GM12878 (cell line): ENCODE data around the gene CETP. TPM values are rescaled to one million over a fixed set of nuclear protein-coding genes. Genes with fewer than 3 reads are reported as not detected.

Experiments
- ATAC-seq: fragments of 200-7000 bp; cut with Tn5 transposase; 3 replicates; pipeline ENCODE4 v1.9.1; 2020; ENCODE audit warnings: mild to moderate bottlenecking, moderate library complexity
- BruUV-seq: library from RNA; stranded (reverse); fragments of 400-500 nt; replicated peaks from 2 replicates; lab custom pipeline; 2021; lab: Mats Ljungman, UMichigan
- CTCF ChIA-PET: fragments of 300-600 bp; sonication (Branson Sonifier 250); formaldehyde crosslinking; extraction: SDS; loops from one replicate; lab custom pipeline; 2021; ENCODE audit warnings: inconsistent platforms; lab: Yijun Ruan, JAX
- POLR2A ChIA-PET: fragments of 350-600 bp; formaldehyde crosslinking; extraction: SDS; loops from one replicate; lab custom pipeline; 2021; ENCODE audit warnings: inconsistent platforms; lab: Charles Lee
- RAD21 ChIA-PET: fragments of 300-600 bp; sonication (Branson Sonifier 250); formaldehyde crosslinking; loops from one replicate; lab custom pipeline; 2023; ENCODE audit warnings: antibody characterized with exemption; ENCODE audit not compliant: unreplicated experiment; lab: Charles Lee
- SMC1A ChIA-PET: fragments of 300-600 bp; sonication (Branson Sonifier 250); formaldehyde crosslinking; loops from one replicate; lab custom pipeline; 2023; ENCODE audit not compliant: unreplicated experiment, uncharacterized antibody; lab: Charles Lee
- DNase-seq: peaks from one replicate; pipeline ENCODE4 v3.0.0-alpha.2; 2011; ENCODE audit warnings: low read depth, low spot score
- FAIRE-seq: peaks from 3 replicates; lab custom pipeline; 2011; peaks lifted over from hg19 to GRCh38; lab: Jason Lieb, UNC
- H2AFZ ChIP-seq: 2 replicates; pipeline ENCODE4 v1.6.0; 2011; ENCODE audit warnings: low read depth, low read length, control low read depth; ENCODE audit not compliant: control insufficient read depth
- H3K27ac ChIP-seq: 2 replicates; pipeline ENCODE4 v1.5.1; 2011; ENCODE audit warnings: control low read depth; ENCODE audit not compliant: control insufficient read depth, insufficient read depth
- H3K27me3 ChIP-seq, 2 experiments: replicated peaks in 1 of 2; 2 replicates each; pipeline versions ENCODE4 v1.6.0 to v1.6.1; 2011; ENCODE audit warnings: low read length in 1 of 2; ENCODE audit not compliant: control insufficient read depth in 2 of 2, insufficient read depth in 2 of 2
- H3K36me3 ChIP-seq, 2 experiments: 2 replicates each; pipeline ENCODE4 v1.5.1; 2011; ENCODE audit warnings: low read length in 1 of 2; ENCODE audit not compliant: control insufficient read depth in 2 of 2, insufficient read depth in 2 of 2
- H3K4me1 ChIP-seq: 2 replicates; pipeline ENCODE4 v1.6.1; 2011; ENCODE audit warnings: mild to moderate bottlenecking, low read length, moderate library complexity, mixed read lengths; ENCODE audit not compliant: control insufficient read depth, insufficient read depth
- H3K4me2 ChIP-seq: 2 replicates; pipeline ENCODE4 v1.6.0; 2011; ENCODE audit warnings: control low read depth; ENCODE audit not compliant: control insufficient read depth, insufficient read depth
- H3K4me3 ChIP-seq: fragments of 200-600 bp; sonication (generic); 2 replicates; pipeline ENCODE4 v1.5.1; 2016
- H3K79me2 ChIP-seq: 2 replicates; pipeline ENCODE4 v1.6.0; 2011; ENCODE audit warnings: low read length; ENCODE audit not compliant: control insufficient read depth, insufficient read depth
- H3K9ac ChIP-seq: 2 replicates; pipeline ENCODE4 v1.8.0; 2011; ENCODE audit warnings: low read length, control low read depth, mixed read lengths; ENCODE audit not compliant: control insufficient read depth, insufficient read depth
- H3K9me3 ChIP-seq: replicated peaks from 3 replicates; pipeline ENCODE4 v1.5.1; 2011; ENCODE audit warnings: mild to moderate bottlenecking, low read length; ENCODE audit not compliant: control insufficient read depth, insufficient read depth
- H4K20me1 ChIP-seq: 2 replicates; pipeline ENCODE4 v1.6.0; 2011; ENCODE audit not compliant: control insufficient read depth, insufficient read depth
- ASH2L ChIP-seq: fragments of 300-600, 200-600 bp; sonication (generic); IDR thresholded peaks from 2 replicates; pipeline ENCODE4 v1.6.1; 2017; ENCODE audit warnings: low read depth, mild to moderate bottlenecking, borderline replicate concordance
- CBX5 ChIP-seq: sonication (generic); IDR thresholded peaks from 2 replicates; pipeline ENCODE4 v1.6.1; 2016; ENCODE audit warnings: low read depth, moderate library complexity, mild to moderate bottlenecking, inconsistent platforms
- CEBPB ChIP-seq, 2 experiments: fragments of 150-350 bp in 1 of 2; IDR thresholded peaks; 2 replicates each; pipeline ENCODE4 v1.6.1; 2012 to 2014; ENCODE audit warnings: low read depth in 2 of 2, low read length in 2 of 2, borderline replicate concordance in 1 of 2, inconsistent platforms in 1 of 2
- CEBPZ ChIP-seq: fragments of 150-350 bp; IDR thresholded peaks from 2 replicates; pipeline ENCODE4 v1.6.1; 2016; ENCODE audit warnings: low read depth, low read length
- CHD4 ChIP-seq: fragments of 200-600 bp; sonication (generic); IDR thresholded peaks from 2 replicates; pipeline ENCODE4 v1.6.1; 2016; ENCODE audit warnings: mild to moderate bottlenecking
- EED ChIP-seq: sonication (generic); IDR thresholded peaks from 2 replicates; pipeline ENCODE4 v1.6.1; 2016; ENCODE audit warnings: antibody characterized with exemption, low read depth
- FOS ChIP-seq: IDR thresholded peaks from 3 replicates; pipeline ENCODE4 v1.6.1; 2011; ENCODE audit warnings: borderline replicate concordance; ENCODE audit not compliant: insufficient read length; ENCODE audit errors: extremely low read depth
- FOXK2 ChIP-seq: fragments of 450-650 bp; IDR thresholded peaks from 2 replicates; pipeline ENCODE4 v1.6.1; 2017; ENCODE audit warnings: mild to moderate bottlenecking, moderate library complexity
- HDGF ChIP-seq: fragments of 450-650 bp; IDR thresholded peaks from 2 replicates; pipeline ENCODE4 v1.6.1; 2016; ENCODE audit warnings: antibody characterized with exemption
- IKZF2 ChIP-seq, 2 experiments: fragments of 450-650 bp; IDR thresholded peaks; 2 replicates each; pipeline ENCODE4 v1.6.1; 2017; ENCODE audit warnings: mild to moderate bottlenecking in 2 of 2, moderate library complexity in 2 of 2
- MTA3 ChIP-seq: IDR thresholded peaks from 2 replicates; pipeline ENCODE4 v1.6.1; 2012; ENCODE audit warnings: low read length, inconsistent platforms, borderline replicate concordance
- MYC ChIP-seq: IDR thresholded peaks from 2 replicates; pipeline ENCODE4 v1.6.1; 2011; ENCODE audit warnings: mild to moderate bottlenecking, low read length, moderate library complexity, inconsistent platforms; ENCODE audit not compliant: insufficient read depth, insufficient replicate concordance, insufficient read length, severe bottlenecking
- POLR2AphosphoS5 ChIP-seq: IDR thresholded peaks from 2 replicates; pipeline ENCODE4 v1.6.1; 2011; ENCODE audit warnings: mild to moderate bottlenecking, low read length, inconsistent platforms
- RELA ChIP-seq: fragments of 450-650 bp; IDR thresholded peaks from 2 replicates; pipeline ENCODE4 v1.8.0; 2014; ENCODE audit warnings: borderline replicate concordance; ENCODE audit not compliant: partially characterized antibody
- SREBF1 ChIP-seq: IDR thresholded peaks from 2 replicates; pipeline ENCODE4 v1.6.1; 2012; ENCODE audit warnings: mild to moderate bottlenecking, low read length
- STAT1 ChIP-seq: fragments of 450-650 bp; conservative IDR thresholded peaks from 2 replicates; pipeline ENCODE4 v1.6.1; 2014; ENCODE audit warnings: antibody characterized with exemption, mild to moderate bottlenecking
- YBX1 ChIP-seq: fragments of 450-650 bp; IDR thresholded peaks from 2 replicates; pipeline ENCODE4 v1.6.1; 2016; ENCODE audit warnings: antibody characterized with exemption
- ZBED1 ChIP-seq: IDR thresholded peaks from 2 replicates; pipeline ENCODE4 v1.6.1; 2016; ENCODE audit warnings: borderline replicate concordance
- WGBS: methylation state at CpG from one replicate; pipeline ENCODE4 v1.1.6; 2016; ENCODE audit warnings: low lambda C conversion rate; ENCODE audit not compliant: insufficient replicate concordance, insufficient coverage; ENCODE audit errors: missing lambda C conversion rate; 5-methylcytosine and 5-hydroxymethylcytosine counted together
- in situ Hi-C: fragments of 300-500 bp; cut with MboI; formaldehyde crosslinking; loops from 9 replicates; pipeline ENCODE4 v1.14.3; 2018; ENCODE audit warnings: mixed read lengths
- intact Hi-C: fragments of 100-400 bp; cut with micrococcal nuclease; formaldehyde crosslinking; loops from one replicate; pipeline ENCODE4 v1.14.2; 2022; ENCODE audit not compliant: unreplicated experiment
- polyA plus RNA-seq, 11 experiments: library from polyadenylated mRNA; depleted of rRNA in 4 of 11; unstranded in 6 of 11; stranded (reverse) in 5 of 11; fragments of >200 nt; fragmentation: Nextera tagmentation in 4 of 11; fragmentation: Illumina TruSeq in 1 of 11; extraction: Ambion mirVana in 4 of 11; extraction: Trizol in 1 of 11; gene quantifications; 1 replicate in 1 of 11; 2 replicates in 10 of 11; pipeline versions ENCODE4 v1.2.1 to v1.2.3, GENCODE V29; 2011 to 2016; ENCODE audit warnings: inconsistent platforms in 2 of 11, missing spikeins in 2 of 11, low read depth in 1 of 11
- total RNA-seq, 4 experiments: library from RNA; depleted of rRNA in 3 of 4; stranded (reverse); fragments of >200 nt in 3 of 4; fragmentation: Illumina TruSeq in 1 of 4; extraction: Trizol in 1 of 4; gene quantifications; 2 replicates each; pipeline versions ENCODE4 v1.2.1 to v1.2.3, GENCODE V29; 2013 to 2021
- TF ChIP-seq, protein P1 (sequence below): IDR thresholded peaks from 2 replicates; pipeline ENCODE4 v1.6.1; 2012; ENCODE audit warnings: low read depth, low read length, improper control_type of control experiment
- TF ChIP-seq, protein P2 (sequence below): IDR thresholded peaks from 2 replicates; pipeline ENCODE4 v1.6.1; 2012; ENCODE audit warnings: low read depth, low read length, improper control_type of control experiment

The CETP gene
- total and polyA plus RNA-seq, 10 of the 15 experiments (the other 5 are each of a cell fraction or from before 2014, with no cell fraction given) = 1.2 to 6.4 (median 2.1) TPM

DNA sequence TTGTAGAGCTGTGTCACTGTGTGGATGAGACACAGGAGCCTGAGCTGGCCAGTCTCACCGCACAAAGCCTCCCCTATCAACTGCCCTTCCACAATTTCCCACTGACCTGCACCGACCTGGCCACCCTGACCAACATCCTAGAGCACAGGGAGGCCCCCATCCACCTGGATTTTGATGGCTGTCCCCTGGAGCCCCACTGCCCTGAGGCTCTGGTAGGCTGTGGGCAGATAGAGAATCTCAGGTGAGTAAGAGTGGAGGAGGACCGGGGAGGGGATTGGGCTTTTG lies 65.0 kb downstream of the CETP start:
- H4K20me1 ChIP-seq = no peaks in the 10 kb centered on the region
- WGBS = 82% methylated on average over 3 of the region's 3 CpGs
- TF ChIP-seq CBX5 = no peak
- no peak for TF ChIP-seq CHD4
- TF ChIP-seq RELA = no peak
- no peak for TF ChIP-seq CEBPZ
- TF ChIP-seq EED = no peak
- no peak for TF ChIP-seq SREBF1
- no peak for TF ChIP-seq STAT1
- no peak for TF ChIP-seq YBX1
- TF ChIP-seq, protein P1, sequence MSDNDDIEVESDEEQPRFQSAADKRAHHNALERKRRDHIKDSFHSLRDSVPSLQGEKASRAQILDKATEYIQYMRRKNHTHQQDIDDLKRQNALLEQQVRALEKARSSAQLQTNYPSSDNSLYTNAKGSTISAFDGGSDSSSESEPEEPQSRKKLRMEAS = no peak
- TF ChIP-seq ASH2L = no peak
- no peak for TF ChIP-seq MTA3
- TF ChIP-seq CEBPB (IDR thresholded peaks at IDR 0.05; ENCODE audit: borderline replicate concordance in 1 of 2, low read depth in 2 of 2, low read length in 2 of 2) = no peak
- TF ChIP-seq ZBED1 = no peak
- TF ChIP-seq FOS = no peak
- no peak for TF ChIP-seq POLR2AphosphoS5
- no peak for TF ChIP-seq MYC
- no peak for TF ChIP-seq FOXK2
- no peak for TF ChIP-seq IKZF2 (IDR thresholded peaks at IDR 0.05)
- TF ChIP-seq, protein P2, sequence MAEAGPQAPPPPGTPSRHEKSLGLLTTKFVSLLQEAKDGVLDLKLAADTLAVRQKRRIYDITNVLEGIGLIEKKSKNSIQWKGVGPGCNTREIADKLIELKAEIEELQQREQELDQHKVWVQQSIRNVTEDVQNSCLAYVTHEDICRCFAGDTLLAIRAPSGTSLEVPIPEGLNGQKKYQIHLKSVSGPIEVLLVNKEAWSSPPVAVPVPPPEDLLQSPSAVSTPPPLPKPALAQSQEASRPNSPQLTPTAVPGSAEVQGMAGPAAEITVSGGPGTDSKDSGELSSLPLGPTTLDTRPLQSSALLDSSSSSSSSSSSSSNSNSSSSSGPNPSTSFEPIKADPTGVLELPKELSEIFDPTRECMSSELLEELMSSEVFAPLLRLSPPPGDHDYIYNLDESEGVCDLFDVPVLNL = no peak
- TF ChIP-seq HDGF = no peak
- no TSS peak for BruUV-seq
- H3K4me1 ChIP-seq = no peaks in the 10 kb centered on the region; the same call in 1 of the 2 replicates
- ChIA-PET POLR2A (interaction anchor here (0.5 to 2.0 kb wide), 2 partner anchors 12 to 233 kb away, joined by 3 to 8 read pairs; no protein-coding TSS in a partner anchor), RAD21 (interaction anchor here (1.0 kb wide), 1 partner anchor 14 kb away, joined by 4 read pairs; no protein-coding TSS in a partner anchor), SMC1A (interaction anchor here (1.6 kb wide), 1 partner anchor 11 kb away, joined by 4 read pairs; no protein-coding TSS in a partner anchor), CTCF (interaction anchor here (1.2 to 3.4 kb wide), 5 partner anchors 10 to 62 kb away, joined by 3 to 10 read pairs (median 5); no protein-coding TSS in a partner anchor)
- H3K9ac ChIP-seq = no peak overlapping the region
- no peak overlapping the region for H3K27ac ChIP-seq
- FAIRE-seq (no peak), ATAC-seq (no peak), DNase-seq (no peak)
- peaks cover 17 to 24% of the 10 kb centered on the region in 2 experiments for H3K36me3 ChIP-seq
- intact Hi-C loops = no loop called here
- no peak overlapping the region for H2AFZ ChIP-seq
- H3K4me2 ChIP-seq = no peak overlapping the region
- H3K27me3 ChIP-seq = no peaks in the 10 kb centered on the region
- no peaks in the 10 kb centered on the region for H3K9me3 ChIP-seq
- H3K4me3 ChIP-seq = no peak overlapping the region
- no peaks in the 10 kb centered on the region for H3K79me2 ChIP-seq
- in situ Hi-C loops = no loop called here
